NCI-H345 treated with DMSO at 0.1 percent for 48 hours (cell line): ENCODE results near the gene KIRREL3.
A peak's percentile ranks its signal among the peaks of the same experiment; 100 is the strongest.

Source experiments
- DNase-seq: peaks from one replicate; lab custom pipeline; 2025; ENCODE audit not compliant: unreplicated experiment; lab: John Stamatoyannopoulos, UW

KIRREL3 gene

DNA sequence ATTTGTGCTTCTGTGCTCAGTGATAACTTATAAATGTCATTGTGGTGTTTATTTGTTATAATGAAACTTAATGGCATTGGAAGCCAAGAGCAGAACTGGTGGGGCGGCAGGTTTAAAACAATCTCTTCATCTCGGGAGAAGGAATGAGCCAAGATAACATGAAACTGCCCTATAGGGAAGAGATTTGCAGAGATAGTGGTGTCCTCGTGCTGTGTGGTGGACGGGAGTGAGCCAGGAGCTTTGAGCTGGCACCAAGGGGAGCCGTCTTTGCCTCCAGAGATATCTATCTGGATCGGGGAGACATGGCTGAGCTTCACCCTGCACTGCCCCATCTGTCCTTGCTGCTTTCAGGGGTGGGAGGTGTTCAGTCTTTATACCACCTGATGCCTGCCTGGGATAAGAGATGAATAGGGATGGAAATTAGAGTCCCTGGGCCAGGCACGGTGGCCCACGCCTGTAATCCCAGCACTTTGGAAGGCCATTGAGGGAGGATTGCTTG lies 455.5 kb downstream of the KIRREL3 start:
- no peak for DNase-seq

DNA sequence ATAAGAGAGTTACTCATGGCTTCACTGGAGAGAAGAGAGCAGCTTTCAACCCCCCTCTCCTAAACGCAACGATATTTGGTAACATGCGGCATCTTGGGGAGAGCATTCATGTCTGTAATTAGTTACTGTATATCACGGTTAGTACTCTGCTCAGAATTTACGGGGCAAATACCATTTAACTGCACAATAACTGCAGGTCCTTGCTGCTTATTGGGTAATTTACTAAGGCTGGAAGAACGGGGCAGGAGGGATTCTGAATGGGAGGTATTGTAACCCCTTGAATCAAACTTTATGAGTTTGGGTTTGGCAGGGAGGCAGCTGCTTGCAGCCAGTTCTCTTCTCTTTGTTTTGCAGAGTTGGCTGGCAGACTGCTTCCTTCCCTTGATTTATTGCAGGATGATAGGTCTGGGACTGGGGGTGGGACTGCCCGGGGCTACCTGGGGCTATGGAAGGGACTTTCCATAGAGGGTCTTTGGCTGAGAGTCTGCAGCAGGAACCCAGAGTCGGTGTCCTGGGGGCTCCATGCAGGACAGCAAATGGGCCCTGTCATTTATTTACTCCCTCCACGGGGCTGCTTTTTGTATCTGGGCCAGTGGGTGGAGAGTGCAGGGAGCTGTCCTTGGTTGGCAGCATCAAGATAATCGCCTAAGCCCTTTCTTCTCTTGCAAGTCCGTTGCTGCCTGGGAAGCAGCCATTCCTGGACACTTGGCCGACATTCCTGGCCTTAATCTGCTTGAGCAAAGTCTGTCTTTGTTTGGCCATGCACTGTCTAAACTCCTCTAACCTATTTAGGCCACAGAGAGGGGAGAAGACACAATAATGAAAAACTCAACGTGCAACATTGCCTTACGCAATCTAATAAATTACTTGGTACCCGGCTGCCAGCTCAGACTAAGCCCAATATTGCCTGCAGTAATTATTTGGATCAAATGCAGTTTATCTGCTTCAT lies 456.2 kb downstream of the KIRREL3 start:
- DNase-seq: peak; percentile 77

DNA sequence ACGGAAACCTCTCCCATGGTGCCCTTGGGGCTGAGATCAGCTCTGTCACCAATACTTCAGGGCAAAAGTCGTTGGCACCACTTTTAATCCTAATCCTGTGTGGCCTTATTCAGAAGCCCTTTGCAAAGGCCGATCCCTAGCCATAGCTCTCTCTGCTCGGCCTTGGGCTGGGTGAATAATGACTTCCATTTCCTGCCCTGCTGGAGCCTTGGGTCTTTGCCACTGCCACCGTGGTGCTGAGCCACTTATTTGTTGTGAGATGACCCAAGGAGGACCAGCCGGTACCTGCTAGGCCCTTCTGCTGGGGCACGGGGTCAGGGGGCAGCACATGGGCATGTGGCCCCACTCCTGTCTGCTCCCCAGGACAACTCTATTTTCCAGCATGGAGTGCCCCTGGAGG lies 456.9 kb downstream of the KIRREL3 start:
- no peak for DNase-seq

GRCh38 chr11:126542334-126543015 lies 458.1 kb downstream of the KIRREL3 start:
- no peak for DNase-seq

GRCh38 chr11:126538071-126538470 lies 462.5 kb downstream of the KIRREL3 start:
- no peak for DNase-seq

DNA sequence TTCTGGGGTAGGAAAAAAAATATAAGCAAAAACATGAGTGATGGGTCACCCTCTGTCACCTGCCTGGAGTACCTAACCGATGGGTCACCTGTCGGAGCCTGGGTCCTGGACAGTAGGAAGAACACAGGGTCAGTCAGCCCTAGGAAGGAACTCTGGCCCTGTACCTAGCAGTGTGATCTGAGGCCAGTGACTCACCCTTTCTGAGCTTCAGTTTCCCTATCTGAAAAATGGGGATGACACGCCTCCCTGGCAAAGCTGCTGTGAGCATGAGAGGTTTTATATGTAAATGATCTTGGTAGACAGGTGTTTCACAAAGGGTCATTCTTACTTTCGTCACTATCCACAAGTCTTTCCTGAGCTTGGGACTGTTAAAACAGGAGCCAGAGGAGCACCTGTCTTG lies 463.1 kb downstream of the KIRREL3 start:
- no peak for DNase-seq

DNA sequence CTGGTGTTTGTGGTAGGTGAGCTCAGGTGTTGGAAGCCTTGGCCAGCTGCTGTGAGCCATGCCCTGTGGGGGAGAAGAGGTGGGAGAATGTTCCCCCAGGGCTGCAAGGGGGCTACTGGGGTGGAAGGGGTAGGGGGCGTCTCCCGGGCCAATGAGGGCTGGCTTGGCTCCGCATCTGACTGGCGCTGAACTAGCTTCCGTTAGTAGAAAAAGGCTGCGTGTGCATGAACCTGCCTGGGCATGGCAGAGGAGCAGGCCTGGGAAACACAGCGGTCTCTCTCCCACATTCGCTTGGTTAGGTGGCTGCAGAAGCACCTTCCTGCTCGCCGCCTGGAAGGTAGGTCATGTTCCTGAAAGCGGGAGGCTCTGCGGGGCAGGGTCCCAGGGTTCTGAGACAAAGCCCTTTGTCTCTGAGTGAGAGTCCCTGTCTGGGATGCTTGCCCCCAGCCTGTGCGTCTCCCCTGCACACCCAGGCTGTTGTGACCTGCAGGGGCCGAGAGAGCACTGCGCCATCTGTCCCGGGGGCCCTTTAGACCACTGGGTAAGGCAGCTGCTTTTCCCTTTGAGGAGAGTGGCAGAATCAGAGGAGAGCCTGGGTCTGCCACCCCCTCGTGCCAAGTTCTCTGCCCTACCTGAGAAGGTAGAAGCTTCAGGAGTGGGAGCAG lies 466.3 kb downstream of the KIRREL3 start:
- no peak for DNase-seq

- DNase-seq: no peak
Observed at GRCh38 chr11:126533560-126533959, 467.0 kb downstream of the KIRREL3 start.

DNA sequence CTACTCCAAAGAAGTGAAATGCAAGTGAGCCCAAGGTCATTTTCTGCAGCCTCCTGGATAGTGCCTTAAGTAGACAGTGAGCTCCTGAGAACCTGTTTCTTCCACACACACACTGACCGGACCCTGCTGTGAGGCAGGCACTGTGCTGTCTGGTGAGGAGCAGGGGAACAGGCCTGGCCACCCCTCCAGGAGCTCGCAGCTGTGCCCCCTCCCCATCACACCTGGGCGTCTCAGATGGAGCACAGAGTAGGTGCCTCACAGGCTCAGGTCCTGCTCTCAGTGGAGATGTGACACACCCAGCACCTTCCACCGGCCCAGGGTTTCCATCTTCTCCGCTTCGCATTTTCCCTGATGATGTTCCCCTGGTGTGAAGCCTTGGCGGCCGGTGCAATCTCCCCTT lies 470.2 kb downstream of the KIRREL3 start:
- DNase-seq: no peak

DNA sequence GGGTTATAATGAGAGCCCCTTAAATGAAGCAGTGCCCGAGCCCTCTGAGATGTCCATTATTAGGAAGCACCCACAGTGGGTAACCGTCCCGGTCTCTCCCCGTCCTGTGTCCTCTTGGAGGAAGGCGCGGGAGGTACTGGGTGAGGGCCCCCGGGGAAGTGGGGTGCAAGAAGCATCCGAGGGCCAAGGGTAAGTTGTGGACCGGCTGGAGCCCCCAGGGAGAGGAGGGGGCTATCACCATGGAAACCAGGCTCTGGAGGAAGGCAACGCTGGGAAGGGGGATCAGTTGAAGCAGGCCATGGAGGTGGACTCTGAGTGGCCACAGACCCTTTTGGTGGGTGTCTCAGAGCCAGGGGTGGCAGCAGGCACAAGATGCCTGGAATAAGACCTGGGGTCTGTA lies 471.5 kb downstream of the KIRREL3 start:
- no peak for DNase-seq

- DNase-seq: no peak
Observed at GRCh38 chr11:126528075-126528474, 472.5 kb downstream of the KIRREL3 start.

DNA sequence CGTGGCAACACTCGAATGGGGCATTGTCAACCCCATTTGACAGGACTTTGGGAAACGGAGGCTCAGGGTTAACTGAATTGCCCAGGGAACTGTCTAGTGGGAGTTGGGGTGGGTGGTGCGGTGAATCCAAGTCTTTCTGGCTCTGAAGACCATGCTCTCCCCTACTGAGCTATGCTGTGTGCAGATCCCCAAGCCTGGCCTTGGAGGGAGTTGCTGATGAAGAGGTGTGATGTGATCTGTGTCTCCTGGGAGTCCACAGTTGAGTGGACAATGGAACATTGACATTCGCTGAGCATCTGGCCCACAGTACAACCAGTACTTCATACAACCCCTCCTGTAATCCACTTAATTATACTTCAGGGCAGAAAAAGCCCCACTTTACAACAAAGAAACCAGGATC lies 472.9 kb downstream of the KIRREL3 start:
- no peak for DNase-seq

DNA sequence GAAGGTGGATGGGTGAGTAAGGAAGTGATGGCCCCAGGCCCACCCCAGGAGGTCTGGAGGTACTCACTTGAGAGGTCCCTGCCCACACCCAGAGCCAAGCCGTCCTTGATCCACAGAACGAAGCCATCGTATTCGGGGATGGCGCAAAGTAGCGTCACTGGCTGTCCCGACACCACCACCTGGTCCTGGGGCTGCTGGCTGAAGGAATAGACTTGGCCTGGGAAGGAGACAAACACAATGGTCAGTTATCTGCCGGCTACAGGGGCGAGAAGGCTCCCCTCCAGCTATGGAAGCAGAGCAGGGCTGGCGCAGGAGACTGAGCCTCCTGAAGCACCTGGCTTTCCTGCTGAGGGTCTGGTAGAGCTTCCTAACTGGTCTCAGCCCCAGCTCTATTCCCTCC lies 474.1 kb downstream of the KIRREL3 start:
- no peak for DNase-seq

- DNase-seq: no peak
Observed at GRCh38 chr11:126525702-126526101, 474.9 kb downstream of the KIRREL3 start.

- no peak for DNase-seq
Observed at GRCh38 chr11:126525216-126525615, 475.4 kb downstream of the KIRREL3 start.

DNA sequence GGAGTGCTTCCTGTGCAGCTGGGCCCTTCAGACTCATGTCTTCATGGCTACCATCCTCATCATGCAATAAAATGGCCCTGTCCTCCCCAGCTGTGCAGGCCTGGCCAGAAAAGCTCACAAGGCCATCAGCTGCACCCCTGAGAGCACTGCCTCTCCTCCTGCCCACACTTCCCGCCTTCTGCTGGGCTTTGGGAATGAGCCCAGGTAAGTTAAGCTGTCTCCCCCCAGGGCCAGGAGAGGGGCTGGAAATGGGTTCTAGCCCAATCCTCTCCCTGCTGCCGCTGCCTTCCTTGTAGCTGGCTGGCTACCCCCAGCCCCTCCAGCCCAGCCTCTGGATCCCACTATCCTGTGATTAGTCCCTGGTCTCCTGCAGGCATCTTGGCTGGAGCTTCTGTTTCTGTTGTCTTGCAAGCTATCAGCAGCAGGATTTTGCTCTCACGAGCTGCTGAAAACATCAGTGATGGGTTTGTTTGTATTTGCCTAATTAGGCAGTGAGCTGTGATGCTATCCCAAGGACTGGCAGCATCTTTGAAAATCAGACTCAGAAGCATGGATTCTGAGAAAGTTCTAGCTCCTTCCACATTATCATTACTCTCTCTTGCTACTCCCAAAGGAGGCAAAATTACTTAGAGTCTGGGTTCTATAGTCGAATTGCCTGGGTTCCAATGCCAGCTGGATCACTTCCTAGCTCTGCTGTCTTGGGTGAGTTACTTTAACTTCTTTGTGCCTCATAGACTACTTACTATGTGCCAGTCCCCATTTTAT lies 476.9 kb downstream of the KIRREL3 start:
- no peak for DNase-seq

DNA sequence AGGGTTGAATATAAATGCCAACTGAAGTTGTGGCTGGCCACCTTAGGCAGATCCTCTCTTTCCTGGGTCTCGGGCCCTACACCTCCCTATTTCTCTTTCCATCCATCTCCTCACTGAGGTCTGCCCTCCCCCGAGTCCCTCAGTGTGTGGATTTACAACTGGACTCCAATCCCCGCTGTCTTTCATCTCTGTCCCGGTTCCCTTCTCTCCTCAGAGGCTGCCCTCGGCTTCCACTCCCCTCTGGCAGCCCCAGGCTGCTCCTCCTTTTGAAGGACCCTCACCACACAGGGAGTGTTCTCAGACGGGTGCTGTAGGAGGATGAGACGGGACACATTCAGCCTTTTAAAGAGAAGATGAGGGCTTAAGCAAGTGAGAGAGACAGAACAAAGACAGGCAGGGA lies 478.0 kb downstream of the KIRREL3 start:
- no peak for DNase-seq

DNA sequence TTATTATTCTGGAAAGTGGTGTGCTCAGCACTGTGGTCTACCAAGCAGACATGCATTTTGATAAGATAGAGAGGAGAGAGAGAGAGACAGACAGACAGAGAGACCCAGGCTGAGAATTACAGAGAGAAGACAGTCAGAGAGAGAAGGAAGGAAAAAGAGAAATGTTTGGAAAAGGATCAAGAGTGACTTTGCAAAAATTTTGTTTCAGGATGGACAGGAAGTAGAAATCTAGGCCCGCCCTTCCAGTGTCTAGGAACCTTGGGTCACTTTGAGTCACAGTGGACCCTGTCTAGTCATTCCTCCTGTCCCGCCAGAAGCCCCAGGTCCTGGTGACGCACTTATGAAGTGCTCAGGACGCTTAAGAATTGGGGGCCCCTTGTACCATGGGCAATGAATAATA lies 478.4 kb downstream of the KIRREL3 start:
- no peak for DNase-seq

DNA sequence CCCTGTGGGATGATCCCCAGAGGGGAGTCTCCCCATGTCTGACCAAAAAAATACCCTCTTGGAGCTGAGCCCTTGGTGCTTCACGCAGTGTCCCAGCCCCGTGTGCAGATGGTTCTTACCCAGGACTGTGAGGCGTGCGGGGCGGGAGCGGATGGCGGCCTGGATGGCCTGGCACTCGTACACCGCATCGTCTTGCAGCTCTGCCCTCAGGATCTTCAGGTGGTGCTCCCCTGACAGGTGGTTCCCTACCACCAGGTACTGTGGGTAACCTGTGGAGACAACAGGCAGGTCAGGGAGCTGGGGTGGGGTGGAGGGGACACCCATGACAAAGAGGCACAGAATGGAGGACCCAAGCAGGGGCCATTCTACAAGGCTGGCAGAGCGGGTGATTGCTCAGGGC lies 479.4 kb downstream of the KIRREL3 start:
- DNase-seq: no peak

- DNase-seq: no peak
Observed at GRCh38 chr11:126519764-126520734, 480.5 kb downstream of the KIRREL3 start.
